ENCODE measurements around the gene CHAF1B.
"Not testable (repeated sequence)": the region's sequence is repeated elsewhere in the genome, so short reads cannot be mapped to it uniquely, and the experiment has no call there.

The CHAF1B gene
- total RNA-seq = 5.0 to 21.3 (median 11.4) reads per million in 9 experiments

DNA sequence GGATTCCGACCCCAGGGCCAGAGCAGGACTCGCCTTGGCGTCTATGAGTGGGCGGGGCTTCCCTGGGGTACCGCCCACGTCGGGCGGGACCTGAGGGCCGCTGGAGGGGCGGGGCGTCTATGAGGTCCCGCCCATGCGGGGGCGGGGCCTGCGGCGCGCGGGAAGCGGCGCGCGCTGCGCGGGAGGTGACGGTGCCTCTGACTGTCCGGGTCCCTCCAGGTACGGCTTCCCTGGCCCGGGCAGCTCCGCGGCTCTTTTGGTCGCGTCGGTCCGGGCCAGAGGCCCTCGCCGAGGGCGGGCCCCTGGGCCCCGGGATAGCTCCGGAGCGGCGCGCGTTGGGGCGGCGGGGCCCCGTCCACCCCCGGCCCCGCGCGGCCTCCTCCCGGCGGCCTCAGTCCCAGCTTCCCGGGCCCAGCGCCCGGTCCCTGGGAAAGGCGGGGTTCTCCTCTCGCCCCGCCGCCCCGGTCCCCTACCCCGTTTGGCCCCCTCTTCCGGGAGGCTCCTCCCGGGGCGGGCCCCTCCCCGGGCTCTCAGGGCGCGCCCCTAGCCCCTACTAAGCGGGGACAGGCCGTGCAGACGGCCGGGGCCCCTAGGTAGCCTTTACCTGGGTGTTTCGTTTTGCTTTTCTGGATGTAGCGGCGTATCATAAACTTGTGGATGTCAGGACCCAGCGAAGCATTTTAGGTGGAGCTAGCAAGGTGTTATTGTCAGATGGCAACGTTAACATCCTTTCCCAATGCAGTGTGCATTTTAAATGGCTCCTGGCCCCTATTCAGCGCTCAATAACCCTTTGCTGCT is at the start of gene CHAF1B:
TSS of gene CHAF1B (plus strand) at position 160 of the 798 bp plus-strand sequence. CDS start 745 bp downstream, outside the sequence.
- Mint-ChIP-seq H3K4me1 (ENCODE audit: low read depth in 2 of 2) (peaks cover 0 to 4% of the 10 kb centered on the region in 2 donors), H3K27ac (no peak within 1 kb of the TSS), H3K27me3 (no peaks in the 10 kb centered on the region), H3K4me3 (peak within 1 kb of the TSS; percentile 73 to 80), H3K36me3 (ENCODE audit: insufficient read depth) (peaks cover 8% of the 10 kb centered on the region), H3K9me3 (no peaks in the 10 kb centered on the region)
- ATAC-seq (replicated peaks) (peak; percentile 98), DNase-seq (peak; percentile 76 to 84 (median 83))

GRCh38 chr21:36337099-36337509 is 48.1 kb upstream of the CHAF1B start:
- no peak overlapping the region for H3K4me3 Mint-ChIP-seq
- no peaks in the 10 kb centered on the region for H3K27me3 Mint-ChIP-seq
- peaks cover 90% of the 10 kb centered on the region for H3K36me3 Mint-ChIP-seq (ENCODE audit: insufficient read depth)
- H3K4me1 Mint-ChIP-seq (ENCODE audit: low read depth in 2 of 2) = peaks cover 14 to 23% of the 10 kb centered on the region in 2 donors
- no peaks in the 10 kb centered on the region for H3K9me3 Mint-ChIP-seq
- ATAC-seq (replicated peaks) (no peak), DNase-seq (no peak)
- H3K27ac Mint-ChIP-seq = no peak overlapping the region

DNA sequence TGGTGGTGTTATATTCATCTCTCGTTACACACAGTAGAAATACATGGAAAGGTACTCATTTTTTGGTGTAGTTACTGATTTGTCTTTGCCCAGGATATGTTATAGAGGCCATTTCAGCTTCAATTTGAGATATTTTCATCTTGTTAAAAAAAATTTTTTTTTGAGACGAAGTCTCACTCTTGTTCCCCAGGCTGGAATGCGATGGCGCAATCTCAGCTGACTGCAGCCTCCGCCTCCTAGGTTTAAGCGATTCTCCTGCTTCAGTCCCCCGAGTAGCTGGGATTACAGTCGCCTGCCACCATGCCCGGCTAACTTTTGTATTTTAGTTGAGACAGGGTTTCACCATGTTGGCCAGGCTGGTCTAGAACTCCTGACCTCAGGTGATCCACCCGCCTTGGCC is 46.2 kb upstream of the CHAF1B start:
- DNase-seq (no peak), ATAC-seq (replicated peaks) (no peak)
- peaks cover 98% of the 10 kb centered on the region for H3K36me3 Mint-ChIP-seq (ENCODE audit: insufficient read depth)
- peaks cover 9 to 16% of the 10 kb centered on the region in 2 donors for H3K4me1 Mint-ChIP-seq (ENCODE audit: low read depth in 2 of 2)
- H3K9me3 Mint-ChIP-seq = no peaks in the 10 kb centered on the region
- no peak overlapping the region for H3K4me3 Mint-ChIP-seq
- H3K27me3 Mint-ChIP-seq = no peaks in the 10 kb centered on the region
- no peak overlapping the region for H3K27ac Mint-ChIP-seq

DNA sequence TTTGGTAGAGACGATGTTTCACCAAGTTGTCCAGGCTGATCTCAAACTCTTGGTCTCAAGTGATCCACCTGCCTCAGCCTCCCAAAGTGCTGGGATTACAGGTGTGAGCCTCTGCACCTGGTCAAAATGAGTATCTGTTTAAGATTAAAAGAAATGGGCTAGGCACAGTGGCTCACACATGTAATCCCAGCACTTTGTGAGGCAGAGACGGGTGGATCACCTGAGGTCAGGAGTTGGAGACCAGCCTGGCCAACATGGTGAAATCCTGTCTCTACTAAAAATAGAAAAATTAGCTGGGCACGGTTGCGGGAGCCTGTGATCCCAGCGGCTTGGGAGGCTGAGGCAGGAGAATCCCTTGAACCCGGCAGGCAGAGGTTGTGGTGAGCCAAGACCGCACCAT is 42.6 kb upstream of the CHAF1B start:
- H3K4me3 Mint-ChIP-seq; DNase-seq; H3K27ac Mint-ChIP-seq; H3K9me3 Mint-ChIP-seq; H3K4me1 Mint-ChIP-seq (ENCODE audit: low read depth in 2 of 2); H3K27me3 Mint-ChIP-seq; ATAC-seq (replicated peaks): not testable (repeated sequence)
- H3K36me3 Mint-ChIP-seq (ENCODE audit: insufficient read depth) = peaks cover 94% of the 10 kb centered on the region

- no peak for ATAC-seq (replicated peaks)
Measured at GRCh38 chr21:36344931-36345330, 40.3 kb upstream of the CHAF1B start.

DNA sequence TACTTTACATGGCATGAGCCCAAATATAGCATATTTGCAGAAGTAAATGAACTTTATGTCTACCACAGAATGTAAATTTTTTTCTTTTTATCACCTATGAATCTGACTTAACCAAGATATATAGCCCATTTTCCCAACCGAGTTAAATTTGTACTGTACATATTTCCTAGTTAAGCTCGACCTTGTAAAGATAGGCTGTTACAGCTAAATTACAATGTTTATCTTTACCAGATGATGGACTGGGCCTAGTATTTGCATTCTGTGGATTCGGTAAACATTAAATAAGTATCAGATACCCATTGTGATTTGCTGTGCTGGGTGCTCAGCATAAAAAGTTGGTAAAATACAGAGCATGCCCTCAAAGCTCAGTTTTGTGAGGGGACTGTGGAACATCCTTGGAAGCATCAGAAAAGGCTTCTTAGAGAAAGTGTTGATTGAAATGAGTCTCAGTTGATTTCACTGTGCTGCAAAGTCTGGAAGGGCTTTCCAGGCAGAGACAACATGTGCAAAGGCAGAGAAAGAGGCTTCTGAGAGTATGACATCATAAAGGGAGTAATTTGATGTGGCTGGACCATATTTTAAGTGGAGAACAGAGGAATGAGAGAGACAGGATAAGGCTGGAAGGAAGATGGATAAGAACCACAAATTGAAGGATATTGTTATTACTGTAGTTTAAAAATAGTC is 37.8 kb upstream of the CHAF1B start:
- Mint-ChIP-seq H3K36me3 (ENCODE audit: insufficient read depth) (peaks cover 85% of the 10 kb centered on the region), H3K4me1 (ENCODE audit: low read depth in 2 of 2) (peaks cover 3 to 4% of the 10 kb centered on the region in 2 donors), H3K27me3 (no peaks in the 10 kb centered on the region), H3K27ac (peak overlapping the region in 1 of 2 donors; percentile 59), H3K4me3 (no peak overlapping the region), H3K9me3 (no peaks in the 10 kb centered on the region)
- ATAC-seq (replicated peaks) (no peak), DNase-seq (no peak)

More at GRCh38 chr21:36344931-36345330, 40.3 kb upstream of the CHAF1B start:
- Mint-ChIP-seq H3K4me3 (no peak overlapping the region), H3K27ac (no peak overlapping the region), H3K4me1 (ENCODE audit: low read depth in 2 of 2) (no peaks in the 10 kb centered on the region), H3K36me3 (ENCODE audit: insufficient read depth) (peaks cover 89% of the 10 kb centered on the region), H3K27me3 (no peaks in the 10 kb centered on the region), H3K9me3 (no peaks in the 10 kb centered on the region)
- no peak for DNase-seq

GRCh38 chr21:36347962-36348328 is 37.2 kb upstream of the CHAF1B start:
- H3K27ac Mint-ChIP-seq = no peak overlapping the region
- H3K4me3 Mint-ChIP-seq = no peak overlapping the region
- no peaks in the 10 kb centered on the region for H3K9me3 Mint-ChIP-seq
- ATAC-seq (replicated peaks) (no peak), DNase-seq (no peak)
- H3K27me3 Mint-ChIP-seq = no peaks in the 10 kb centered on the region
- peaks cover 87% of the 10 kb centered on the region for H3K36me3 Mint-ChIP-seq (ENCODE audit: insufficient read depth)
- H3K4me1 Mint-ChIP-seq (ENCODE audit: low read depth in 2 of 2) = peaks cover 3 to 4% of the 10 kb centered on the region in 2 donors

GRCh38 chr21:36349315-36349714 is 35.9 kb upstream of the CHAF1B start:
- no peak for DNase-seq
- no peak overlapping the region for H3K4me3 Mint-ChIP-seq
- peaks cover 82% of the 10 kb centered on the region for H3K36me3 Mint-ChIP-seq (ENCODE audit: insufficient read depth)
- no peaks in the 10 kb centered on the region for H3K27me3 Mint-ChIP-seq
- H3K27ac Mint-ChIP-seq = no peak overlapping the region
- ATAC-seq (replicated peaks) = no peak
- no peaks in the 10 kb centered on the region for H3K9me3 Mint-ChIP-seq
- peaks cover 3 to 4% of the 10 kb centered on the region in 2 donors for H3K4me1 Mint-ChIP-seq (ENCODE audit: low read depth in 2 of 2)

DNA sequence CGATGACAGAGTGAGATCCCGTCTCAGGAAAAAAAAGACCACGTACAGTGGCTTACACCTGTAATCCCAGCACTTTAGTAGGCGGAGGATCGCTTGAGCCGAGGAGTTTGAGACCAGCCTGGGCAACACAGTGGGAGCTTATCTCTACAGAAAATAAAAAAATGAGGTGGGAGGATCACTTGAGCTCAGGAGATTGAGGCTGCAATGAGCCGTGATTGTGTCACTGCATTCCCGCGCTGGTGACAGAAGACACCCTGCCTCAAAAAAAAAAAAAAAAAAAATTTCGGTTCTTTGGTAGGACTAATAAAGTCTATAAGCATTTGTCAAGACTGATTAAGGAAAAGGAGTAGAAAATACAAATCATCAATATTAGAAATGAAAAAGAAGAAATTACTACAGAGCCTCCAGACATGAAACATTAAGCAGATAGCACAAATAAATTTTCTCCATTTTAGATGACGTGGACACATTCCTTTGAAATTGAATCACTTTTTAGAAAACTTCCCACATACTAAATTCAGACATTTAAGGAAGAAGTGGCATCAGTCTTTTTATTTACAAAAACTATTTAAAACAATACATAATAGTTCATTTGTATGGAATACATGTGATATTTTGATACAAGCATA is 34.8 kb upstream of the CHAF1B start:
- ATAC-seq (replicated peaks) (no peak), DNase-seq (no peak)
- H3K4me3 Mint-ChIP-seq = no peak overlapping the region
- peaks cover 77% of the 10 kb centered on the region for H3K36me3 Mint-ChIP-seq (ENCODE audit: insufficient read depth)
- H3K4me1 Mint-ChIP-seq (ENCODE audit: low read depth in 2 of 2) = peaks cover 7 to 11% of the 10 kb centered on the region in 2 donors
- H3K9me3 Mint-ChIP-seq = no peaks in the 10 kb centered on the region
- H3K27ac Mint-ChIP-seq = no peak overlapping the region
- H3K27me3 Mint-ChIP-seq = no peaks in the 10 kb centered on the region

DNA sequence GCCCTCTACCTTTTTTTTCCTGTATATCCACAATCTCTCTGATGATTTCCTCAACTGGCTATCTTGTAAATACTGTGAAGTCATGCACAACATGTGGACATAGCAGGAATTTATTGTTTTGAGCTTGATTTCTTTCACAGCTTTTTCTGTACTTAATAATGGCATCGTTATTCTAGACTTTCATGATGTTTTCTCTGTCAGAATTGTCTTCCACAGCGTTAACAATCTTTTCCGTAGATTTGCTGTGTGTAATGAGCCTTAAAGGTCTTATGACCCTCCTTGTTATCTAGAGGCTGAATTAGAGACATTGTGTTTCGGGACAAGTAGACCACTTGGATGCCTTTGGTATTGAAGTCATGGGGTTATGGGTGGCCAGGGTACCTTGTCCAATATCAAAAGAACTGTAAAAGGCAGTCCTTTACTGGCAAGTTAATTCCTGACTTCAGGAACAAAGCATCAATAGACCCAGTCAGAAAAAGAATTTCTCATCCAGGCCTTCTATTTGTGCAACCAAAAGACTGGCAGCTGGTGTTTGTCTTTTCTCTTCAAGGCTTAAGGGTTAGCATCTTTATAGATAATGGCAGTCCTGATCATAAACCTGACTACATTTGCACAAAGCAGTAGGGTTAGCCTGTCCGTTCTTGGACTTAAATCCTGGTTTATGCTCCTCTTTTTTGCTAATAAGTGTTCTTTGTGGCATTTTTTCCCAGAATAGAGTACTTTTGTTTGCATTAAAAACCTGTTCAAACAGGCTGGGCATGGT is 30.1 kb upstream of the CHAF1B start:
- no peak overlapping the region for H3K4me3 Mint-ChIP-seq
- H3K4me1 Mint-ChIP-seq (ENCODE audit: low read depth in 2 of 2) = peaks cover 7 to 11% of the 10 kb centered on the region in 2 donors
- H3K27ac Mint-ChIP-seq = peak overlapping the region; percentile 8 to 19
- H3K27me3 Mint-ChIP-seq = no peaks in the 10 kb centered on the region
- ATAC-seq (replicated peaks) (no peak), DNase-seq (no peak)
- peaks cover 70% of the 10 kb centered on the region for H3K36me3 Mint-ChIP-seq (ENCODE audit: insufficient read depth)
- no peaks in the 10 kb centered on the region for H3K9me3 Mint-ChIP-seq

DNA sequence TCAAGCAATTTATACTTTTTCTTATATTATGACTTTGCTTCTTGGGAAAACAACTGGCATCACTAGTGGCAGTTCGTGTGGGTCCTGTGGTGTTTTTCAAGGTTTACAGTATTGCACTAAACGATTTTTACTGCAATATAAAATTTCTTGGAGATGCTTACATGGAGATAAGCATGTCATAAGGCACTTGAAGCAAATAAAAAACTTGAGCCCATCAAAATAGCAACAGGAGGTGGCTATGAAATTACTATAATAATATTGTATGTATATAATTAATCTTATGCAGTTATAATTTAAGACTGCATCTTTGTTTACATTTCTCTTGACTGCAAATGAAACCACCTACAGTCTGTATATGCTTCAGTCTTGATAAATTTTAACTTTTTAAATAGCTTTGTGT is 29.3 kb upstream of the CHAF1B start:
- H3K4me3 Mint-ChIP-seq = no peak overlapping the region
- DNase-seq = no peak
- H3K27me3 Mint-ChIP-seq = no peaks in the 10 kb centered on the region
- ATAC-seq (replicated peaks) = no peak
- no peaks in the 10 kb centered on the region for H3K9me3 Mint-ChIP-seq
- H3K36me3 Mint-ChIP-seq (ENCODE audit: insufficient read depth) = peaks cover 71% of the 10 kb centered on the region
- H3K27ac Mint-ChIP-seq = no peak overlapping the region
- peaks cover 7 to 16% of the 10 kb centered on the region in 2 donors for H3K4me1 Mint-ChIP-seq (ENCODE audit: low read depth in 2 of 2)

DNA sequence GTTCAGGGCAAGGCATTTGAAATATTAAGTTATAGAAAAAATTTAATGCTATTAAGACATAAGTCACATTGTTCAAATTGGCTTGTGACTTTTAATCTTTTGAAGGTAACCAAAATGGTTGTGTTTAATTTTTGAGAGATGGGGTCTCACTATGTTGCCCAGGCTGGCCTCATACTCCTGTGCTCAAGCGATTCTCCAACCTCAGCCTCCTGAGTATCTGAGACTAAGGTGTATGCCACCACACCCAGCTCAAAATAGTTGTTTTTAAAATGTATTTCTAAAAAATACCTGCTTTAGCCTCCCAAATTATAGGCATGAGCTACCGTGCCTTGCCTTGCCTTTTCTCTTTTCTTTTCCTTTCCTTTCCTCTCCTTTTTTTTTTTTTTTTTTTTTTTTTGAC is 26.0 kb upstream of the CHAF1B start:
- Mint-ChIP-seq H3K27ac (peak overlapping the region in 1 of 2 donors; percentile 85), H3K36me3 (ENCODE audit: insufficient read depth) (peaks cover 78% of the 10 kb centered on the region)

DNA sequence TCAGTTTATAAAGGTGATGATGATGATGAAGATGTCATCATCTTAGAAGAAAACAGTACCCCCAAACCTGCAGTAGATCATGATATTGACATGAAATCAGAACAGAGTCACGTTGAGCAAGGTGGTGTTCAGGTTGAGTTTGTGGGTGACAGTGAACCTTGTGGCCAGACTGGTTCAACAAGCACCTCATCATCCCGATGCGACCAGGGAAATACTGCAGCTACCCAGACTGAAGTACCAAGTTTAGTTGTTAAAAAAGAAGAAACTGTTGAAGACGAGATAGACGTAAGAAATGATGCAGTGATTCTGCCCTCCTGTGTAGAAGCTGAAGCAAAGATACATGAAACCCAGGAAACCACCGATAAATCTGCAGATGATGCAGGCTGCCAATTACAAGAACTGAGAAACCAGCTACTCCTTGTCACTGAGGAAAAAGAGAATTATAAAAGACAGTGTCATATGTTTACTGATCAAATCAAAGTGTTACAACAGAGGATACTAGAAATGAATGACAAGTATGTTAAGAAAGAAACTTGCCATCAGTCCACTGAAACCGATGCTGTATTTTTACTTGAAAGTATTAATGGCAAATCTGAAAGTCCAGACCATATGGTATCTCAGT is 16.0 kb upstream of the CHAF1B start:
- Mint-ChIP-seq H3K27me3 (no peaks in the 10 kb centered on the region), H3K36me3 (ENCODE audit: insufficient read depth) (peaks cover 99% of the 10 kb centered on the region), H3K4me1 (ENCODE audit: low read depth in 2 of 2) (peaks cover 0 to 8% of the 10 kb centered on the region in 2 donors), H3K4me3 (no peak overlapping the region), H3K9me3 (no peaks in the 10 kb centered on the region), H3K27ac (peak overlapping the region; percentile 57 to 69)
- no peak for ATAC-seq (replicated peaks)
- DNase-seq = no peak

More for the DNA sequence above, 26.0 kb upstream of the CHAF1B start:
- ATAC-seq (replicated peaks) (no peak), DNase-seq (no peak)
- Mint-ChIP-seq H3K27me3 (no peaks in the 10 kb centered on the region), H3K9me3 (no peaks in the 10 kb centered on the region), H3K4me3 (no peak overlapping the region), H3K4me1 (ENCODE audit: low read depth in 2 of 2) (peaks cover 4 to 12% of the 10 kb centered on the region in 2 donors)

Measured in effector memory CD8-positive, alpha-beta T cell (primary cell).